Mucosa of stomach (tissue), 1 donor: ENCODE measurements around the gene FGFRL1.

Source experiments
- H3K27me3 ChIP-seq: one replicate; pipeline ENCODE4 v1.7.0; 2013; ENCODE audit warnings: mild to moderate bottlenecking, low read length; ENCODE audit not compliant: control insufficient read depth, insufficient read depth
- H3K36me3 ChIP-seq: one replicate; pipeline ENCODE4 v1.7.0; 2013; ENCODE audit warnings: low read length; ENCODE audit not compliant: control insufficient read depth, insufficient read depth
- H3K4me1 ChIP-seq: one replicate; pipeline ENCODE4 v1.7.0; 2013; ENCODE audit warnings: mild to moderate bottlenecking, low read length; ENCODE audit not compliant: control insufficient read depth, insufficient read depth
- H3K4me3 ChIP-seq: one replicate; pipeline ENCODE4 v1.7.0; 2013; ENCODE audit warnings: low read length
- H3K9ac ChIP-seq: one replicate; pipeline ENCODE4 v1.7.0; 2013; ENCODE audit warnings: mild to moderate bottlenecking, low read length, moderate library complexity
- H3K9me3 ChIP-seq: one replicate; pipeline ENCODE4 v1.7.0; 2013; ENCODE audit warnings: mild to moderate bottlenecking, low read length, moderate library complexity; ENCODE audit not compliant: control insufficient read depth
- donor health status: Pancreatic carcinoma.

FGFRL1 gene

DNA sequence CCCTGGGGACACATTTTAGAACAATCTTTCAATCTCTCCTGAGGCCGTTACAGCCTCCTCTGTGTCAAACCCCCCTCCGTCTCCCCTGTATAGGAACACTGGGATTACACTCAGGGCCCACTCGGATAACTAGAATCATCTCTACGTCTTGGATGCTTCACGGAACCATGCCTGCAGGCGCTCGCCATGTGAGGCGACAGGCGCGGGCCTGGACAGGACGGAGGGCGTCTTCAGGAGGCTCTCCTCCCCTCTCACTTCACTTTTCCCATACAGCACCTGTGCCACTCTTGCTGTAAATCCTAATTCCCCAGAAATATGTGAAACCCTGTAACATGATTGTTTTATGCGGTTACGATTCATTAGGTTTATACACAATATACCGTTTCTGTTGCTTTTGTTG lies 28.6 kb upstream of the FGFRL1 start:
- Histone ChIP-seq H3K27me3 (no peaks in the 10 kb centered on the region), H3K9ac (no peak overlapping the region), H3K4me3 (no peak overlapping the region), H3K9me3 (no peaks in the 10 kb centered on the region), H3K4me1 (peaks cover 16% of the 10 kb centered on the region), H3K36me3 (no peaks in the 10 kb centered on the region)

GRCh38 chr4:984336-985054 lies 26.9 kb upstream of the FGFRL1 start:
- Histone ChIP-seq H3K4me3 (peak overlapping the region; percentile 60), H3K36me3 (no peaks in the 10 kb centered on the region), H3K4me1 (peaks cover 19% of the 10 kb centered on the region), H3K27me3 (no peaks in the 10 kb centered on the region), H3K9me3 (no peaks in the 10 kb centered on the region), H3K9ac (peak overlapping the region; percentile 31)

DNA sequence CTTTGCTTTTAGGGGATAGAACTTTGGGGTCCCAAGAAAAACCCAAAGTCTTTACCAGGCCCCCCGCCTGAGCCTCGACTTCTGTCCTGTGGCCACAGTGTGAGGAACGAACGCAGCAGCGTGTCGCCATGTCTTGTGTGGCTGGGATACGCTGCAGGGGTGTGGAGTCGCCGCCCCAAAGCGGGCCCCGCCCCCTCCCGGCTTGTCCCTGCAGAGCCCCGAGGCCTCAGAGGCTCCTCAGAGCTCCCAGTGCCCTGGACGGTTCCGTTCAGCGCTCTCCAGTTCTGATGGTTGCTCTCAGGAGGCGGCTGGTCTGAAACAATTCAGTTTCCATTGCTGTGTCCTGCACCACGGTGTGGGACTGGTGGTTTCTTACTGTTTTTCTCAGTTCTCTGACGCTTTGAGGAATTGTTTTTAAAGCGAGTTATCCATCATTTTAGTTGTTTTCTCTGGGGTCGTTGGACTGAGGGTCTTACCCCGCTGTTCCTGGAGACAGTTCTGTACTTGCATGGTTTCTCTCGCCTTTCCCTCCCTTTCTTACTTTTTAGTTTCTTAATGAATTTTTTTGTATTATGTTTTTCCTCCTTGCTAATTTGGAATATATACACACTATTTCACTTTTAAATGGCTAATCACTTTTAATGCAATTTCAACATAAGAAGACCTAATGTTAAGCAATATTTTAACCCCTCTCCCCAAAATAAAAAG lies 26.1 kb upstream of the FGFRL1 start:
- H3K36me3 ChIP-seq = no peaks in the 10 kb centered on the region
- no peaks in the 10 kb centered on the region for H3K27me3 ChIP-seq
- H3K4me1 ChIP-seq = peaks cover 19% of the 10 kb centered on the region
- peak overlapping the region; percentile 60 for H3K4me3 ChIP-seq
- H3K9ac ChIP-seq = peak overlapping the region; percentile 31
- no peaks in the 10 kb centered on the region for H3K9me3 ChIP-seq

DNA sequence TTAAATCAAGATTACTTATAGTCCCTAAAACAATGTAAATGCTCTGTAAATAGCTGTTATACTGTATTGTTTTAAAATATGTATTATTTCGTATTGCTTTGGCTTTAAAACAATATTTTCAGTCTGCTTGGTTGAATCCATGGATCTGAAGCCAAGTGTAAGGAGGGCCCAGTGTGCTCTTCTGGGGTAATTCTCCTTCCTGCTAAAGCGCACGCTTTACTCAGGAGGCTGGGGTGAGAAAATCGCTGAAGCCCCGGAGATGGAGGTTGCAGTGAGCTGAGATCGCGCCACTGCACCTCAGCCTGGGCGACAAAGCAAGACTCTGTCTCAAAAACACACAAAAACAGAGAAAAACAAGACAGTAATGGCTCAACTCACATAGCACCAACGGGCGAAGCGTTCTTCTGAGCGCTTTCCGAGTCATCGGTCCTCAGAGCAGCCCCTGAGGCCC lies 25.0 kb upstream of the FGFRL1 start:
- Histone ChIP-seq H3K9me3 (no peaks in the 10 kb centered on the region), H3K27me3 (no peaks in the 10 kb centered on the region), H3K4me1 (peaks cover 22% of the 10 kb centered on the region), H3K4me3 (peak overlapping the region; percentile 23), H3K36me3 (no peaks in the 10 kb centered on the region), H3K9ac (peak overlapping the region; percentile 60)

GRCh38 chr4:986879-987623 lies 24.4 kb upstream of the FGFRL1 start, which contains the start of gene IDUA:
TSS of gene IDUA (plus strand) at chr4:987044. CDS start at chr4:987085, 41 bp downstream.
- peaks cover 28% of the 10 kb centered on the region for H3K4me1 ChIP-seq
- peak within 1 kb of the TSS; percentile 23 for H3K4me3 ChIP-seq
- no peaks in the 10 kb centered on the region for H3K9me3 ChIP-seq
- no peaks in the 10 kb centered on the region for H3K27me3 ChIP-seq
- H3K9ac ChIP-seq = peak within 1 kb of the TSS; percentile 60
- H3K36me3 ChIP-seq = no peaks in the 10 kb centered on the region

- Histone ChIP-seq H3K9ac (peak overlapping the region; percentile 60), H3K4me3 (peak overlapping the region; percentile 23), H3K4me1 (peaks cover 35% of the 10 kb centered on the region), H3K36me3 (no peaks in the 10 kb centered on the region), H3K9me3 (no peaks in the 10 kb centered on the region), H3K27me3 (no peaks in the 10 kb centered on the region)
Observed at GRCh38 chr4:987624-988513, 23.6 kb upstream of the FGFRL1 start.

- Histone ChIP-seq H3K9me3 (no peaks in the 10 kb centered on the region), H3K36me3 (no peaks in the 10 kb centered on the region), H3K4me1 (peaks cover 47% of the 10 kb centered on the region), H3K27me3 (no peaks in the 10 kb centered on the region), H3K4me3 (no peak overlapping the region), H3K9ac (no peak overlapping the region)
Observed at GRCh38 chr4:988726-989721, 22.4 kb upstream of the FGFRL1 start.

DNA sequence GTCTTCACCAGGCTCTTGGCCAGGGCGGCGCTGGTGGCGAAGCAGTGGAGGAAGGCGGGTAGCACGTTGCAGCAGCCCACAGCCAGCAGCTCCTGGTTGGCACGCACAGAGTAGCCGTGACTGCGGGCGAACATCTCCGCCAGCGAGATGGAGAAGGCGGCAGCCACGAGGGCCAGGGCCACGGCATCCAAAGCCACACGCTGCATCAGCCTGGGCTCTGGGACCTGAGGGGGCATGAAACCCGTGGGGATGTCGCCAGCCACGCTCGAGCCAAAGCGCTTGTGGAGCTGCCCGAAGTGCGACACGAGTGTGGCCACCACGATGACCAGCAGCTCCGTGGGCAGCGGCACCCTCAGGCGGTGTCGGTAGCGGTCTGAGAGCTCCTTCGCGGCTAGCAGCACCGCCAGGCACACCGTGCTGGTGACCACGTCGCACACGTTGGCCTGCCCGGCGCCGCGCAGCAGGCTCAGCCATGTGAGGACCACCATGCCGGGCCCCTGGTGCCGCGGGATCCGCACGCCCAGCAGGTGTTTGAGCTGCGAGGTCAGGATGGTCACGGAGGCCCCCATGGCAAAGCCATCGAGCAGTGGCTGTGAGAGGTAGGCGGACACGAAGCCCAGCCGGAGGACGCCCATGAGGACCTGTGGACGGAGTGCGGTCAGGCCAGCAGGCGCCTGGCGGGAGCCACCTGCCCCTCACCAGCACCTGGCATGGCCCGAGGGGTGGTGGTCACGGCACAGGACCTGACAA lies 21.5 kb upstream of the FGFRL1 start:
- Histone ChIP-seq H3K27me3 (no peaks in the 10 kb centered on the region), H3K4me3 (no peak overlapping the region), H3K9ac (no peak overlapping the region), H3K9me3 (no peaks in the 10 kb centered on the region), H3K4me1 (peaks cover 45% of the 10 kb centered on the region), H3K36me3 (no peaks in the 10 kb centered on the region)

DNA sequence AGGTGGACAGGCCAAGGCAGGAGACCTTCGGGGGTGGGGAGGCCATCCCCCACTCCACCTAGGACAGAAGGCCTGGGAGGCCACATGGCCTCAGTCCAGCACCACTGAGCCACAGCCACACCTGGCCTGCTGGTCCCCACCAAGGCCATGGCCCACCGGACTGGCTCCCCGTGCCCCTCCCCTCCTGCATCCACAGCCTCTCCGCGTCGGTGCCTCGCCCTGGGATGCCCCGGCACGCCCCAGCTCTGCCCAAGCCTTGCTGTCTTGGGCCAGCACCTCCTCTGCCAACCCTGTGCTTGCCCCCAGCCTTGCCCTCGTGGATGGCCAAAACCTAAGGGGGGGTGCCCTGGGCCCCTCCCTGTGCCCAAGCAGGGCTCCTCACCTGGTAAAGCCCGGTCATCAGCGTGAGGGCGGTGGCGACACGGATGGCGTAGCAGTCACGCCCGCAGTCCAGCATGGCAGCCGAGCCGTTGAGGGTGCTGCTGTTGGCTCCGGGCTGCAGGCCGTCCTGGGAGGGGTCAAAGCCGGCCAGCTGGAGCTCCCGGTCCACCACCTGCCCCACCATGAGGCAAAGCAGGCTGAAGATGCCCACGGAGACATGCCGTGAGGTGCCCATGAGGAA lies 20.6 kb upstream of the FGFRL1 start:
- H3K27me3 ChIP-seq = no peaks in the 10 kb centered on the region
- H3K4me1 ChIP-seq = peaks cover 39% of the 10 kb centered on the region
- no peak overlapping the region for H3K4me3 ChIP-seq
- no peaks in the 10 kb centered on the region for H3K9me3 ChIP-seq
- H3K9ac ChIP-seq = no peak overlapping the region
- no peaks in the 10 kb centered on the region for H3K36me3 ChIP-seq
